Stimulated activated CD8-positive, alpha-beta memory T cell treated with anti-CD3 and anti-CD28 coated beads, Interleukin-15, amount 100 ng/mL, for 48 hours (primary cell): ENCODE results near the gene FAM53B.

Source experiments
- DNase-seq, 2 donors: peaks; one replicate each; pipeline ENCODE4 v3.0.0-alpha.2; 2020; ENCODE audit warnings: low read depth in 2 of 2

Gene FAM53B

GRCh38 chr10:124576526-124577420 lies 167.4 kb downstream of the FAM53B start:
- no peak for DNase-seq

DNA sequence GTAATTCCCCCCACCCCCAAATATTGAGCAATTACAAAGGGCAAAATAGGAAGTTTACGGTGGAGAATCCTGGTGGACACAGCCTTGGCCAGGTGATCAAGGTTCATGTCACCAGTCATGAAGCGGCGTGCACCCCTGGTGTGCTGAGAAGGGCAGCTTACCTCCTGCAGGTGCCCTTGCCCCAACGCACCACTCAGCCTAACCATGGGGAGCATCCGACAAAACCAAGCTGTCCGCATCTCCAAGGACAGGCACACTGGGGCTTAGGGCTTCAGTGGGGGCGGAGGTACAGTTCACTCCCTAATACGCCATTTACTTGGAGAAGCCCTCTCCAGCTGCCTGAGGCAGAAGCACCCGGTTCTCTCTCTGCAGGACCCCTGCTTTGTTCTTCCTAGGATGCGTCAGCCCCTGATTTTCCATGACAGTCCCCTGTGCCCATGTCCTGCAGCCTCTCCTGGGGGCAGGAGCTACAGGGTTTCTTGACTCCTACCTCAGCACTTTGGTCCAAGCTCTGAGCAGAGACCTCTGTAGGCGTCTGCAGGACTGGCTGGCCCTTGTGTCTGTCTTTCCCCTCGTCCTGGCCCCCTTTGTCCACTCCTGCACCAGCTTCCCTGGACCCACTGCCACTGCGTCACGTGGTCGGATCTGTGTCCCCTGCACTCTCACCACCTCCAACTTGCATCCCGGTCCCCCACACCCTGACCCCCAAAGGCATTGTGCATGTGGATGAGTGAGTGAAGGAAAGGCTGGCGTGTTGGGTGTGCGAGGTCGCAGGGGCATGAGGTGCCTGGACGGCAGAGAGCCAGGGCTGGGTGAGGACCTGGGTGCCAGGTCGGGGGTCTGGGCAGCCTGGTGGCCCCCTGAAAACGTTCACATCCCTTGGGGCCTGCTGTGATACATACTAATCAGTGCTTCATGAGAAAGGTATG lies 168.8 kb downstream of the FAM53B start:
- no peak for DNase-seq

GRCh38 chr10:124574456-124575070 lies 169.6 kb downstream of the FAM53B start:
- no peak for DNase-seq

- DNase-seq = no peak
Observed at GRCh38 chr10:124573726-124574455, 170.3 kb downstream of the FAM53B start.

GRCh38 chr10:124572751-124573150 lies 171.4 kb downstream of the FAM53B start:
- DNase-seq = no peak

- DNase-seq = no peak
Observed at GRCh38 chr10:124570646-124571045, 173.5 kb downstream of the FAM53B start.

GRCh38 chr10:124569623-124570470 lies 174.3 kb downstream of the FAM53B start:
- no peak for DNase-seq
